T-helper 2 cell treated with Interferon-gamma antibody and Interleukin-4, amounts not matched to agents 5 μg/mL and 100 μg/mL, for 36 hours (primary cell): ENCODE data around the gene PTPRN2.

ENCODE experiments used
- DNase-seq: peaks from one replicate; pipeline ENCODE4 v3.0.0; 2021; ENCODE audit warnings: low spot score
- H3K27ac Mint-ChIP-seq: one replicate; pipeline ENCODE4 v1.8.0; 2021; ENCODE audit warnings: mild to moderate bottlenecking, mixed read lengths
- H3K27me3 Mint-ChIP-seq: one replicate; pipeline ENCODE4 v1.8.0; 2021; ENCODE audit warnings: low read depth, mixed read lengths
- H3K36me3 Mint-ChIP-seq: one replicate; pipeline ENCODE4 v1.8.0; 2021; ENCODE audit warnings: low read depth, mixed read lengths
- H3K4me1 Mint-ChIP-seq: one replicate; pipeline ENCODE4 v1.8.0; 2021; ENCODE audit warnings: low read depth, mixed read lengths
- H3K4me3 Mint-ChIP-seq: one replicate; pipeline ENCODE4 v1.8.0; 2022; ENCODE audit warnings: mild to moderate bottlenecking, moderate library complexity, mixed read lengths
- H3K9me3 Mint-ChIP-seq: one replicate; pipeline ENCODE4 v1.8.0; 2021; ENCODE audit warnings: mixed read lengths

The PTPRN2 gene

GRCh38 chr7:157841773-157842370 lies 745.8 kb downstream of the PTPRN2 start:
- Mint-ChIP-seq H3K27me3 (no peaks in the 10 kb centered on the region), H3K9me3 (no peaks in the 10 kb centered on the region), H3K4me1 (no peaks in the 10 kb centered on the region), H3K36me3 (no peaks in the 10 kb centered on the region), H3K4me3 (no peak overlapping the region), H3K27ac (no peak overlapping the region)
- no peak for DNase-seq

DNA sequence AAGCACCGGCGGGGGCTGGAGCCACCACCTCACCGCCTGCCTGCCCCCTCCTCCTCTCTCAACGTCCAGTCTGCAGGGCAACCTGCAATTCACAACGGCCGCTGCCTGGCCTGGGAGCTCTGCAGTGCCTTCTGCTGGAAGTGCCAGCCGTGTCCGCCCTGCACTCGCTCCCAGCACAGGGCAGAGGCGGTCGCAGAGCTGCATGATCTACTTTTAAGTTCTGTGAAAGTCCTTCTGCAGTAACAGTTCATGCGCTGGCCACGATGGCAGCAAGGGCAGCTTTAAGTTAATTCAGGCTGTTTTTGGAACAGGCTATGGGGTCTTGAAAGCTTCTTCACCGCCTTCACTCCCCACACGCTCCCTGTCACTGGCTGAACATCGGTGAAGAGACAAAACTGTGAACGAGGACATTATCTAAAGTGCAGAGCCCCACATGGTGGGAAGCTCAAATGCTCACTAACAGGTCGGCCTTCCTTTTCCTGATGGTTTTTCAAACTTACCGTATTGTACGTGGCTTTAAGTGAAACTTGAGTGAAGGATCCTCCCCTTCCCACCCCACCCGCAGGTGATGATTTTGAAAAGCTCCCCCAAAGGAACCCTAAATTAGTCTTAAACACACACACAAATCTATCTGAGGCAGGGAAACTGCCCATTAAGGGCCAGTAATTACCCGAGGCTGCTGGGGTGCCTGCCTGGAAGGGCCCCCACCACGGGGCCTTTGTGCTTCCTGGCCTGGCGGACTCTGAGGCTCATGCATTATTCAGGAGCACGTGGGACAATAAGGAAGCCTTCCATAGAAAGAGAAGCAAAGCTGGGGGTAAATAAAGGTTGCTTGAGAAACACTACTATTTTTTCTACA lies 746.5 kb downstream of the PTPRN2 start:
- no peak overlapping the region for H3K4me3 Mint-ChIP-seq
- H3K9me3 Mint-ChIP-seq, result no peaks in the 10 kb centered on the region
- H3K27ac Mint-ChIP-seq, result no peak overlapping the region
- H3K4me1 Mint-ChIP-seq, result no peaks in the 10 kb centered on the region
- no peaks in the 10 kb centered on the region for H3K27me3 Mint-ChIP-seq
- DNase-seq, result no peak
- no peaks in the 10 kb centered on the region for H3K36me3 Mint-ChIP-seq

DNA sequence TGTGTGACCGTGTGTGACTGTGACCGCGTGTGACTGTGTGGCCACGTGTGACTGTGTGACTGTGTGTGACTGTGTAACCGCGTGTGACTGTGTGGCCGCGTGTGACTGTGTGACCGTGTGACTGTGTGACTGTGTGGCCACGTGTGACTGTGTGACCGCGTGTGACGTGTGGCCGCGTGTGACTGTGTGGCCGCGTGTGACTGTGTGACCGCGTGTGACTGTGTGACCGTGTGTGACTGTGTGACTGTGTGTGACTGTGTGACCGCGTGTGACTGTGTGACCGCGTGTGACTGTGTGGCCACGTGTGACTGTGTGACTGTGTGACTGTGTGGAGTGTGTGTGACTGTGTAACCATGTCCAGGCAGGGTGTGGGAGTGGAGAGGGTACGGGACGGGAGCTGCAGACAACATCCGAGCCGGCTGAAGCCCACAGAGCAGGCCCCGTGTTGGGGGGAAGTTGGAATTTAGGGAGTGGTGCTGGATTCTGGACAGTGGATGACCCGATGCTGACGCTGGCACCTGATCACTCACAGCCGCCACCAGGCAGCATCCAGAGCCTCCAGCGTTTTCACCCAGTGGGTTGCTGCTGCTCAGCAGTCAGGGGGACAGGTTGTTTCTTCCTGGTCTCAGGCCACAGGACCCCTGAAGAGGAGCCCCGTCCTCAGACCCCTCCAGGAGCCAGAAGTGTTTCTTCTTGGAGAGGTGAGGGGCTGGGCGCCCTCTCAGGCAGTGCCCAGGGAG lies 747.3 kb downstream of the PTPRN2 start:
- Mint-ChIP-seq H3K4me1 (no peaks in the 10 kb centered on the region), H3K27ac (no peak overlapping the region), H3K4me3 (no peak overlapping the region), H3K9me3 (no peaks in the 10 kb centered on the region), H3K27me3 (peaks cover 1% of the 10 kb centered on the region), H3K36me3 (no peaks in the 10 kb centered on the region)
- no peak for DNase-seq

DNA sequence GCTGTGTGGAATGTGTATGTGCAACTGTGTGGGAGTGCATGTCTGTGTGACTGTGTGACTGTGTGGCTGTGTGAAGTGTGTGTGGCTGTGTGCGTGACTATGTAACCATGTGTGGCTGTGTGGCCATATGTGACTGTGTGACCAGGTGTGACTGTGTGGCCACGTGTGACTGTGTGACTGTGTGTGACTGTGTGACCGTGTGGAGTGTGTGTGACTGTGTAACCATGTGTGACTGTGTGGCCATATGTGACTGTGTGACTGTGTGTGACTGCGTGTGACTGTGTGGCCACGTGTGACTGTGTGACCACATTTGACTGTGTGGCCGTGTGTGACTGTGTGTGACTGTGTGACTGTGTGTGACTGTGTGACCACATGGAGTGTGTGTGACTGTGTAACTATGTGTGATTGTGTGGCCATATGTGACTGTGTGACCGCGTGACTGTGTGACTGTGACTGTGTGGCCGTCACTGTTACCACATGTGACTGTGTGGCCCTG lies 747.9 kb downstream of the PTPRN2 start:
- Mint-ChIP-seq H3K4me3 (no peak overlapping the region), H3K9me3 (no peaks in the 10 kb centered on the region), H3K36me3 (no peaks in the 10 kb centered on the region), H3K27me3 (peaks cover 5% of the 10 kb centered on the region), H3K4me1 (no peaks in the 10 kb centered on the region), H3K27ac (no peak overlapping the region)
- no peak for DNase-seq

DNA sequence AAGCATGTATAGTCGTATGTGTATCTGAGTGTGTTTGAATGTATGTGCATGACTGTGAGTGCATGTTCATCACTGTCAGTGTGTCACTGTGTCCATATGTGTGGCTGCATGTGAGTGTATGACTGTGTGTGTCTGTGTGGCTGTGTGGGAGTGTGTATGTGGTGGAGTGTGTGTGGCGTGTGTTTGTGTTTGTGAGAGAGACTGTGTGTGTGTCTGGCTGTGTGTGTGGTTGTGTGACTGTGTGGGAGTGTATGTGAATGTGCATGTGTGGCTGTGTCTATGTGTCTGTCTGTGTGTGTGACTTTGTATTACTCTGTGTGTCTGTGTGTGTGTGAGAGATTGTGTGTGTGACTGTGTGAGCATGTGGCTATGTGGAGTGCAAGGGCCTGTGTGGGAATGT lies 748.4 kb downstream of the PTPRN2 start:
- Mint-ChIP-seq H3K27ac (no peak overlapping the region), H3K36me3 (no peaks in the 10 kb centered on the region), H3K9me3 (no peaks in the 10 kb centered on the region), H3K4me3 (no peak overlapping the region), H3K4me1 (no peaks in the 10 kb centered on the region), H3K27me3 (peaks cover 5% of the 10 kb centered on the region)
- no peak for DNase-seq

- DNase-seq, result no peak
- peaks cover 5% of the 10 kb centered on the region for H3K27me3 Mint-ChIP-seq
- H3K4me3 Mint-ChIP-seq, result no peak overlapping the region
- no peak overlapping the region for H3K27ac Mint-ChIP-seq
- H3K4me1 Mint-ChIP-seq, result no peaks in the 10 kb centered on the region
- H3K9me3 Mint-ChIP-seq, result no peaks in the 10 kb centered on the region
- H3K36me3 Mint-ChIP-seq, result no peaks in the 10 kb centered on the region
These were observed 750.1 kb downstream of the PTPRN2 start for GRCh38 chr7:157837561-157837960.

DNA sequence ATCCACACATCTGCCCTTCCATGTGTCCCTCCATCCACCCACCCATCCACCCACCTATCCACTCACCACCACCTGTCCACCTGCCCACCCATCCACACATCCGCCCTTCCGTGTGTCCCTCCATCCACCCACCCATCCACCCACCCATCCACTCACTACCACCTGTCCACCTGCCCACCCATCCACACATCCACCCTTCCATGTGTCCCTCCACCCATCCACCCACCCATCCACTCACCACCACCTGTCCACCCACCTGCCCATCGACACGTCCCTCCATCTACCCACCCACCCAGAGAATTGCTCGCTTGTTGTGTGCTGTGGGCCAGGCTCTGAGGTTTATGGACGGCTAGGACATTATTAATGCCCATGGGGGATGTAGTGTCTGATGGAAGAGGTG lies 750.6 kb downstream of the PTPRN2 start:
- H3K4me1 Mint-ChIP-seq, result no peaks in the 10 kb centered on the region
- H3K36me3 Mint-ChIP-seq, result no peaks in the 10 kb centered on the region
- H3K4me3 Mint-ChIP-seq, result no peak overlapping the region
- H3K27ac Mint-ChIP-seq, result no peak overlapping the region
- peaks cover 5% of the 10 kb centered on the region for H3K27me3 Mint-ChIP-seq
- H3K9me3 Mint-ChIP-seq, result no peaks in the 10 kb centered on the region
- DNase-seq, result no peak

DNA sequence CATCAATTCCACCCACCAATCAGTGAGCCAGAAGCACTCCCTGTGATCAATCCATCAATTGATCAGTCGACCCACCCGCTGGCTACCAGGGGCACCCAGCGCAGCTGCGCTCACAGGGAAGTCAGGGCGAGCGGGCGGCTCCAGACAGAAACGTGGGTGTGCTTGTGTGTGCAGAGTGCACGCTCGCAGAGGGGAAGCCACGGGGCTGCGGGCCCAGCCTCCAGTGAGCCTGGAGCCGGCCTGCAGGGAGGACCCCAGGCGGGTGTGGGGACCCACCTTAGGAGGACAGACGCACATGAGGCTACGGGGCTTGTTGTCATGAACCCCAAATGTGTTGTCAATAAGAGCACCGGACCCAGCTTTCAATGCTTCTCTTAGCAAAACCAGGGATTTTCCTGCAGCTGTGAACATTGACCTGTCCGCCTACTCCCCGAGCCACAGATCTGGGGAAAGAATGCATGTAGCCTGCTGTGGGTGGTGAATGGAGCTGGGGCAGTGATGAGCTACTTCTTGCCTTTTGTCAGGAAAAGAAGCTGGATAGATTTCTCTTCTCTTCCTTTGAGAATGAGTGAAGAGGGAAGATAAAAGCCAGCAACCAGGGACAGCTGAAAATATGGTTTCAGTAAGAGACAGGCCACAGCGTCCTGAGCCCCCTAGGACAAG lies 753.0 kb downstream of the PTPRN2 start:
- H3K27ac Mint-ChIP-seq, result no peak overlapping the region
- no peaks in the 10 kb centered on the region for H3K9me3 Mint-ChIP-seq
- peaks cover 5% of the 10 kb centered on the region for H3K27me3 Mint-ChIP-seq
- H3K4me3 Mint-ChIP-seq, result no peak overlapping the region
- no peaks in the 10 kb centered on the region for H3K36me3 Mint-ChIP-seq
- no peaks in the 10 kb centered on the region for H3K4me1 Mint-ChIP-seq
- DNase-seq, result no peak

DNA sequence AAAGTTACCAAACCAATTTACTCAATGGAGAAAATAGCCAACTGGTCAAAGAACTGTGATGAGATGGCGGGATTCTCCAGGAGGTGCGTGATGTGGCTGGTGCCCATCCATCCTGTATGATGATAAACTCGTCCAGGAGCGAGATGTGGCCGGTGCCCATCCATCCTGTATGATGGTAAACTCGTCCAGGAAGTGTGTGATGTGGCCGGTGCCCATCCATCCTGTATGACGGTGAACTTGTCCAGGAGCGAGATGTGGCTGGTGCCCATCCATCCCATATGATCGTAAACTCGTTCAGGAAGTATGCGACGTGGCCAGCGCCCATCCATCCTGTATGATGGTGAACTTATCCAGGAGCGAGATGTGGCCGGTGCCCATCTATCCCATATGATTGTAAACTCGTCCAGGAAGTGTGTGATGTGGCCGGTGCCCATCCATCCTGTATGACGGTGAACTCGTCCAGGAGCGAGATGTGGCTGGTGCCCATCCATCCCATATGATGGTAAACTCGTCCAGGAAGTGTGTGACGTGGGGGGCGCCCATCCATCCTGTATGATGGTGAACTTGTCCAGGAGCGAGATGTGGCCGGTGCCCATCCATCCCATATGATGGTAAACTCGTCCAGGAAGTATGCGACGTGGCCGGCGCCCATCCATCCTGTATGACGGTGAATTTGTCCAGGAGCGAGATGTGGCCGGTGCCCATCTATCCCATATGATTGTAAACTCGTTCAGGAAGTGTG lies 754.6 kb downstream of the PTPRN2 start:
- Mint-ChIP-seq H3K9me3 (no peaks in the 10 kb centered on the region), H3K27me3 (peaks cover 5% of the 10 kb centered on the region), H3K27ac (no peak overlapping the region), H3K4me3 (no peak overlapping the region), H3K4me1 (no peaks in the 10 kb centered on the region), H3K36me3 (no peaks in the 10 kb centered on the region)
- no peak for DNase-seq

DNA sequence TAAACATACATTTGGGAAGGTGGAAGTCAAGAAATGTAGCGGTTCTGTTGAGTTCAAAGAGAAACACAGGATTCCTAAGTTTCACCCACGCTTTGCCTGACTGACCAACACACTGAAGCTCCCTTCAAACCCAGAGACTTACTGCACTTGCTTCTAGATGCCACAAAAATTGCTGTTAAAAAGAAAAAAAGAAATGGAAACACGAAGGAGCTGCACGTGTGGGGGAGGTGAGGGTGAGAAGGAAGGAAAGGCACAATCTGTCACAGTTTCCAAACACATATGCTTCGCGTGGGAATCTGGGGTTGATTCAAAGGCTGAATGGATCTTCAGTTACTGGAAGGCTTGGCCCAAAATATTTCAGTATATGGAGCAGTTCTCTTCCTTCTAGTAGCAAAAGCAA lies 755.2 kb downstream of the PTPRN2 start:
- Mint-ChIP-seq H3K36me3 (no peaks in the 10 kb centered on the region), H3K4me3 (no peak overlapping the region), H3K9me3 (no peaks in the 10 kb centered on the region), H3K4me1 (peaks cover under 1% of the 10 kb centered on the region), H3K27me3 (peaks cover 5% of the 10 kb centered on the region), H3K27ac (no peak overlapping the region)
- no peak for DNase-seq

- peaks cover 5% of the 10 kb centered on the region for H3K27me3 Mint-ChIP-seq
- H3K9me3 Mint-ChIP-seq, result no peaks in the 10 kb centered on the region
- DNase-seq, result no peak
- no peak overlapping the region for H3K27ac Mint-ChIP-seq
- no peaks in the 10 kb centered on the region for H3K36me3 Mint-ChIP-seq
- H3K4me1 Mint-ChIP-seq, result peaks cover 5% of the 10 kb centered on the region
- no peak overlapping the region for H3K4me3 Mint-ChIP-seq
These were observed 755.6 kb downstream of the PTPRN2 start for GRCh38 chr7:157832006-157832405.

GRCh38 chr7:157831143-157831905 lies 756.3 kb downstream of the PTPRN2 start:
- Mint-ChIP-seq H3K9me3 (no peaks in the 10 kb centered on the region), H3K27ac (no peak overlapping the region), H3K4me1 (peaks cover 7% of the 10 kb centered on the region), H3K36me3 (no peaks in the 10 kb centered on the region), H3K4me3 (no peak overlapping the region), H3K27me3 (peaks cover 5% of the 10 kb centered on the region)
- no peak for DNase-seq

GRCh38 chr7:157830331-157830730 lies 757.3 kb downstream of the PTPRN2 start:
- Mint-ChIP-seq H3K4me1 (peaks cover 7% of the 10 kb centered on the region), H3K27me3 (peaks cover 3% of the 10 kb centered on the region), H3K9me3 (no peaks in the 10 kb centered on the region), H3K36me3 (no peaks in the 10 kb centered on the region), H3K27ac (no peak overlapping the region), H3K4me3 (no peak overlapping the region)
- DNase-seq, result no peak
